Thyroid gland (tissue), 4 donors: ENCODE data around the gene PSMG4.

ENCODE experiments used
- CTCF ChIP-seq, 6 experiments: fragments of 200-600 bp in 3 of 6; fragments of 450-650 bp in 3 of 6; sonication (generic) in 3 of 6; IDR thresholded peaks; one replicate each; pipeline ENCODE4 v1.5.1; 2016 to 2019; ENCODE audit warnings: antibody characterized with exemption in 6 of 6, mild to moderate bottlenecking in 2 of 6, inconsistent platforms in 1 of 6, moderate library complexity in 1 of 6
- POLR2A ChIP-seq, 2 donors: fragments of 450-650 bp; IDR thresholded peaks; one replicate each; pipeline ENCODE4 v1.6.1; 2017; ENCODE audit warnings: antibody characterized with exemption in 2 of 2, mild to moderate bottlenecking in 2 of 2, moderate library complexity in 1 of 2

- TF ChIP-seq CTCF (IDR thresholded peaks at IDR 0.05) = no peak
- TF ChIP-seq POLR2A (IDR thresholded peaks at IDR 0.05) = no peak
Observed at GRCh38 chr6:3293271-3294155, 34.8 kb downstream of the PSMG4 start.
